ENCODE measurements around the gene LTB. TPM values are rescaled to one million over a fixed set of nuclear protein-coding genes. Genes with fewer than 3 reads are reported as not detected.
"Not testable (repeated sequence)": the region's sequence is repeated elsewhere in the genome, so short reads cannot be mapped to it uniquely, and the experiment has no call there.

LTB gene
- total and polyA plus RNA-seq, 2 of the 13 experiments (the other 11 are each of a cell fraction or from before 2014, with no cell fraction given) = 0.09 to 0.22 TPM

GRCh38 chr6:31590691-31591090, 8.5 kb upstream of the LTB start:
- H3K79me2 ChIP-seq (ENCODE audit: insufficient read depth, low read length); H2AFZ ChIP-seq (ENCODE audit: low read length); H3K36me3 ChIP-seq (replicated peaks in 1 of 2; ENCODE audit: control insufficient read depth in 1 of 2, insufficient read depth in 2 of 2, low read length in 2 of 2); H3K27ac ChIP-seq (ENCODE audit: extremely low read length, insufficient read depth, low read length); BruUV-seq (replicated peaks); H4K20me1 ChIP-seq (ENCODE audit: insufficient read depth, low read length); ATAC-seq; in situ Hi-C loops (cut with HindIII; ENCODE audit: extremely low pct_ligation_motif_present, low pct_unique_long_range_greater_than_20kb); FAIRE-seq; H3K4me3 ChIP-seq (replicated peaks in 1 of 3; ENCODE audit: insufficient read depth in 1 of 3, low read depth in 2 of 3, low read length in 3 of 3); CTCF ChIA-PET (ENCODE audit: low intra/inter-chr PET ratio, low total read pairs); H3K9me3 ChIP-seq (ENCODE audit: low read length); DNase-seq (ENCODE audit: low spot score); H3K9ac ChIP-seq (ENCODE audit: insufficient read depth, low read depth, low read length); H3K4me1 ChIP-seq (ENCODE audit: insufficient read depth, low read length); POLR2A ChIA-PET; H3K4me2 ChIP-seq (ENCODE audit: low read depth, low read length): not testable (repeated sequence)
- TF ChIP-seq ZNF121 (CRISPR knock-in tag; IDR thresholded peaks at IDR 0.05) = peak; percentile 47; the same call in 1 of the 2 replicates
- intact Hi-C loops (cut with micrococcal nuclease; ENCODE audit: unreplicated experiment) = loop anchor here (5.0 kb wide), 1 partner anchor 273 kb away; no protein-coding TSS in a partner anchor
- 45% methylated on average over 5 of the region's 5 CpGs for WGBS (ENCODE audit: low lambda C conversion rate)
- H3K27me3 ChIP-seq (ENCODE audit: control insufficient read depth in 1 of 2, insufficient read depth in 2 of 2, low read length in 2 of 2) = peaks cover 7 to 36% of the 10 kb centered on the region in 2 experiments; a peak in 4 of 5 replicates

- TF ChIP-seq RFX5 (IDR thresholded peaks at IDR 0.05; ENCODE audit: low read depth, low read length) (no peak), ZBTB26 (CRISPR knock-in tag; IDR thresholded peaks at IDR 0.05; ENCODE audit: borderline replicate concordance) (no peak), ZNF703 (CRISPR knock-in tag; IDR thresholded peaks at IDR 0.05; ENCODE audit: borderline replicate concordance) (no peak), PBX2 (CRISPR knock-in tag; IDR thresholded peaks at IDR 0.05) (no peak), ZSCAN30 (CRISPR knock-in tag; IDR thresholded peaks at IDR 0.05) (no peak), RORA (CRISPR knock-in tag; IDR thresholded peaks at IDR 0.05) (no peak)
- Histone ChIP-seq H3K4me1 (ENCODE audit: insufficient read depth, low read length) (no peaks in the 10 kb centered on the region), H3K4me3 (replicated peaks in 1 of 3; ENCODE audit: insufficient read depth in 1 of 3, low read depth in 2 of 3, low read length in 3 of 3) (no peak overlapping the region), H3K79me2 (ENCODE audit: insufficient read depth, low read length) (no peaks in the 10 kb centered on the region), H2AFZ (ENCODE audit: low read length) (peak overlapping the region; percentile 35), H3K27me3 (ENCODE audit: control insufficient read depth in 1 of 2, insufficient read depth in 2 of 2, low read length in 2 of 2) (peaks cover 7 to 36% of the 10 kb centered on the region in 2 experiments; a peak in 4 of 5 replicates), H3K9ac (ENCODE audit: insufficient read depth, low read depth, low read length) (no peak overlapping the region), H3K27ac (ENCODE audit: extremely low read length, insufficient read depth, low read length) (no peak overlapping the region), H3K36me3 (replicated peaks in 1 of 2; ENCODE audit: control insufficient read depth in 1 of 2, insufficient read depth in 2 of 2, low read length in 2 of 2) (no peaks in the 10 kb centered on the region), H3K4me2 (ENCODE audit: low read depth, low read length) (peak overlapping the region; percentile 8; the same call in 1 of the 2 replicates), H3K9me3 (ENCODE audit: low read length) (no peaks in the 10 kb centered on the region), H4K20me1 (ENCODE audit: insufficient read depth, low read length) (no peaks in the 10 kb centered on the region)
- ATAC-seq (peak; percentile 63), FAIRE-seq (no peak), DNase-seq (ENCODE audit: low spot score) (no peak)
- in situ Hi-C loops (cut with HindIII; ENCODE audit: extremely low pct_ligation_motif_present, low pct_unique_long_range_greater_than_20kb) = loop anchor here (5.0 kb wide), 1 partner anchor 97 kb away; no protein-coding TSS in a partner anchor
- BruUV-seq (replicated peaks) = no TSS peak
- WGBS (ENCODE audit: low lambda C conversion rate) = 11% methylated on average over 9 of the region's 9 CpGs
- ChIA-PET POLR2A (no interaction called here), CTCF (ENCODE audit: low intra/inter-chr PET ratio, low total read pairs) (no interaction called here)
- intact Hi-C loops (cut with micrococcal nuclease; ENCODE audit: unreplicated experiment) = loop anchor here (5.0 kb wide), 1 partner anchor 1142 kb away; no protein-coding TSS in a partner anchor
Observed at GRCh38 chr6:31588871-31589650, 6.8 kb upstream of the LTB start.
